Measurements from ENCODE around the gene SYN1. TPM values are rescaled to one million over a fixed set of nuclear protein-coding genes. Genes with fewer than 3 reads are reported as not detected.

SYN1 gene
- polyA plus RNA-seq, 3 donors: 0.11 to 4.0 (median 0.29) TPM

- H3K27me3 Mint-ChIP-seq (ENCODE audit: low read depth in 3 of 3): peaks cover 0 to 6% (median 0%) of the 10 kb centered on the region in 3 donors
Observed at GRCh38 chrX:47658684-47659420, 39.2 kb upstream of the SYN1 start, which contains the start of gene UXT. Gene UXT (minus strand): TSS chrX:47659180. CDS start chrX:47658927, 253 bp downstream.

More at GRCh38 chrX:47658684-47659420, 39.2 kb upstream of the SYN1 start, which contains the start of gene UXT:
- peak; percentile 85 to 93 (median 93) for DNase-seq
- Mint-ChIP-seq H3K4me1 (peaks cover 15% of the 10 kb centered on the region), H3K27ac (peak within 1 kb of the TSS; percentile 97 to 99 (median 99)), H3K9me3 (peaks cover 0 to 10% (median 6%) of the 10 kb centered on the region in 7 donors), H3K4me3 (peak within 1 kb of the TSS; percentile 85 to 93), H3K36me3 (peaks cover 22 to 25% of the 10 kb centered on the region in 2 donors)
- intact Hi-C loops (cut with micrococcal nuclease): loop anchor here in 1 of 2 donors (10.0 kb wide), 1 partner anchor 176 kb away; the partner anchor contains the start of gene ZNF81
- H3K4me1 ChIP-seq (ENCODE audit: control insufficient read depth in 1 of 2, insufficient read depth in 2 of 2, low read length in 2 of 2): peaks cover 9 to 12% of the 10 kb centered on the region in 2 donors
- 2% methylated on average over 13 of the region's 54 CpGs for WGBS (ENCODE audit: insufficient coverage)
- peaks cover 3% of the 10 kb centered on the region for H4K20me1 ChIP-seq (ENCODE audit: insufficient read depth, low read length)
- no peak for TF ChIP-seq CTCF (IDR thresholded peaks at IDR 0.05)
- peak within 1 kb of the TSS; percentile 49 for H2AFZ ChIP-seq (ENCODE audit: insufficient read depth, low read depth, low read length, poor library complexity, severe bottlenecking)
- peak within 1 kb of the TSS; percentile 71 for H3K4me2 ChIP-seq (replicated peaks; ENCODE audit: extremely low read depth, low read length, poor library complexity, severe bottlenecking)
- peaks cover 14% of the 10 kb centered on the region for H3K79me2 ChIP-seq (ENCODE audit: insufficient read depth, low read length)
- peak within 1 kb of the TSS; percentile 62 to 72 (median 66) for H3K4me3 ChIP-seq (replicated peaks in 1 of 3; ENCODE audit: low read depth in 2 of 3, low read length in 3 of 3)
- H3K9ac ChIP-seq (ENCODE audit: insufficient read depth, low read length, poor library complexity, severe bottlenecking): peak within 1 kb of the TSS; percentile 90
- H3K9me3 ChIP-seq (replicated peaks in 1 of 2; ENCODE audit: control insufficient read depth in 1 of 2, insufficient read depth in 1 of 2, low read length in 2 of 2): no peaks in the 10 kb centered on the region
- H3K27ac ChIP-seq (ENCODE audit: low read depth in 1 of 2, low read length in 2 of 2): peak within 1 kb of the TSS; percentile 93 to 96
- H3K36me3 ChIP-seq (replicated peaks in 1 of 2; ENCODE audit: control insufficient read depth in 1 of 2, insufficient read depth in 2 of 2, low read length in 2 of 2): peaks cover 28 to 38% of the 10 kb centered on the region in 2 donors
- no peaks in the 10 kb centered on the region for H3K27me3 ChIP-seq (ENCODE audit: control insufficient read depth in 2 of 2, insufficient read depth in 2 of 2, low read length in 2 of 2)

Measured in CD14-positive monocyte (primary cell).